Measurements from ENCODE around the gene WNT5A.

Gene WNT5A

GRCh38 chr3:55486857-55487380, at the start of gene WNT5A:
Gene WNT5A (minus strand): TSS chr3:55487306. CDS start chr3:55486985, 321 bp downstream.
- DNase-seq: peak in 1 of 2 donors; percentile 21
- peak within 1 kb of the TSS in 1 of 2 donors; percentile 7 for H3K27ac Mint-ChIP-seq

GRCh38 chr3:55534876-55535275, 47.8 kb upstream of the WNT5A start:
- H3K27ac Mint-ChIP-seq: no peak overlapping the region
- no peaks in the 10 kb centered on the region for H3K27me3 Mint-ChIP-seq
- no peak overlapping the region for H3K4me3 Mint-ChIP-seq
- no peak for DNase-seq
- H3K4me1 Mint-ChIP-seq: no peaks in the 10 kb centered on the region
- ATAC-seq: no peak
- no peaks in the 10 kb centered on the region for H3K9me3 Mint-ChIP-seq

More at GRCh38 chr3:55486857-55487380, at the start of gene WNT5A:
- H3K9me3 Mint-ChIP-seq: no peaks in the 10 kb centered on the region
- H3K4me3 Mint-ChIP-seq: peak within 1 kb of the TSS; percentile 83 to 85
- H3K27me3 Mint-ChIP-seq: peaks cover 96% of the 10 kb centered on the region
- no peak for ATAC-seq
- H3K4me1 Mint-ChIP-seq: peaks cover 72% of the 10 kb centered on the region

- ATAC-seq (no peak), DNase-seq (no peak)
- Mint-ChIP-seq H3K4me1 (no peaks in the 10 kb centered on the region), H3K27ac (peak overlapping the region; percentile 26 to 43), H3K4me3 (no peak overlapping the region), H3K9me3 (no peaks in the 10 kb centered on the region), H3K27me3 (no peaks in the 10 kb centered on the region)
These were observed 45.7 kb upstream of the WNT5A start for GRCh38 chr3:55532806-55533205.

GRCh38 chr3:55531321-55531720, 44.2 kb upstream of the WNT5A start:
- Mint-ChIP-seq H3K4me1 (no peaks in the 10 kb centered on the region), H3K9me3 (no peaks in the 10 kb centered on the region), H3K4me3 (no peak overlapping the region), H3K27me3 (no peaks in the 10 kb centered on the region), H3K27ac (no peak overlapping the region)
- ATAC-seq: no peak
- no peak for DNase-seq

GRCh38 chr3:55527361-55527760, 40.3 kb upstream of the WNT5A start:
- no peak for ATAC-seq
- H3K27me3 Mint-ChIP-seq: no peaks in the 10 kb centered on the region

GRCh38 chr3:55526332-55527030, 39.4 kb upstream of the WNT5A start:
- H3K27ac Mint-ChIP-seq: no peak overlapping the region
- no peaks in the 10 kb centered on the region for H3K9me3 Mint-ChIP-seq
- H3K27me3 Mint-ChIP-seq: no peaks in the 10 kb centered on the region
- no peak for ATAC-seq
- H3K4me3 Mint-ChIP-seq: no peak overlapping the region
- no peak for DNase-seq
- H3K4me1 Mint-ChIP-seq: no peaks in the 10 kb centered on the region

More at GRCh38 chr3:55527361-55527760, 40.3 kb upstream of the WNT5A start:
- no peak for DNase-seq
- no peak overlapping the region for H3K4me3 Mint-ChIP-seq
- H3K27ac Mint-ChIP-seq: peak overlapping the region in 1 of 2 donors; percentile 28
- H3K4me1 Mint-ChIP-seq: no peaks in the 10 kb centered on the region
- H3K9me3 Mint-ChIP-seq: no peaks in the 10 kb centered on the region

- no peak overlapping the region for H3K4me3 Mint-ChIP-seq
- no peaks in the 10 kb centered on the region for H3K4me1 Mint-ChIP-seq
- ATAC-seq: no peak
- no peak overlapping the region for H3K27ac Mint-ChIP-seq
- no peak for DNase-seq
- H3K27me3 Mint-ChIP-seq: no peaks in the 10 kb centered on the region
- no peaks in the 10 kb centered on the region for H3K9me3 Mint-ChIP-seq
These were observed 38.3 kb upstream of the WNT5A start for GRCh38 chr3:55525436-55525835.

GRCh38 chr3:55524565-55525244, 37.6 kb upstream of the WNT5A start:
- Mint-ChIP-seq H3K4me1 (no peaks in the 10 kb centered on the region), H3K27me3 (no peaks in the 10 kb centered on the region), H3K27ac (peak overlapping the region in 1 of 2 donors; percentile 13), H3K4me3 (no peak overlapping the region), H3K9me3 (no peaks in the 10 kb centered on the region)
- ATAC-seq (no peak), DNase-seq (no peak)

- Mint-ChIP-seq H3K27me3 (no peaks in the 10 kb centered on the region), H3K9me3 (no peaks in the 10 kb centered on the region), H3K4me1 (no peaks in the 10 kb centered on the region), H3K27ac (no peak overlapping the region), H3K4me3 (no peak overlapping the region)
- no peak for ATAC-seq
- DNase-seq: no peak
These were observed 36.4 kb upstream of the WNT5A start for GRCh38 chr3:55523471-55523870.

- H3K27ac Mint-ChIP-seq: no peak overlapping the region
- H3K4me1 Mint-ChIP-seq: no peaks in the 10 kb centered on the region
- DNase-seq (no peak), ATAC-seq (no peak)
- H3K9me3 Mint-ChIP-seq: no peaks in the 10 kb centered on the region
- H3K4me3 Mint-ChIP-seq: no peak overlapping the region
- H3K27me3 Mint-ChIP-seq: no peaks in the 10 kb centered on the region
These were observed 34.8 kb upstream of the WNT5A start for GRCh38 chr3:55521738-55522421.

GRCh38 chr3:55521064-55521737, 34.1 kb upstream of the WNT5A start:
- H3K27ac Mint-ChIP-seq: no peak overlapping the region
- ATAC-seq (no peak), DNase-seq (no peak)
- no peaks in the 10 kb centered on the region for H3K9me3 Mint-ChIP-seq
- H3K4me1 Mint-ChIP-seq: no peaks in the 10 kb centered on the region
- no peak overlapping the region for H3K4me3 Mint-ChIP-seq
- H3K27me3 Mint-ChIP-seq: no peaks in the 10 kb centered on the region

GRCh38 chr3:55519019-55519418, 31.9 kb upstream of the WNT5A start:
- no peak for DNase-seq
- no peak for ATAC-seq
- Mint-ChIP-seq H3K4me1 (no peaks in the 10 kb centered on the region), H3K9me3 (no peaks in the 10 kb centered on the region), H3K4me3 (no peak overlapping the region), H3K27me3 (no peaks in the 10 kb centered on the region), H3K27ac (no peak overlapping the region)

- ATAC-seq (no peak), DNase-seq (no peak)
- no peaks in the 10 kb centered on the region for H3K27me3 Mint-ChIP-seq
- H3K27ac Mint-ChIP-seq: no peak overlapping the region
- H3K4me1 Mint-ChIP-seq: no peaks in the 10 kb centered on the region
- no peaks in the 10 kb centered on the region for H3K9me3 Mint-ChIP-seq
- H3K4me3 Mint-ChIP-seq: no peak overlapping the region
These were observed 31.3 kb upstream of the WNT5A start for GRCh38 chr3:55518451-55518850.

GRCh38 chr3:55516392-55517030, 29.4 kb upstream of the WNT5A start:
- Mint-ChIP-seq H3K27me3 (no peaks in the 10 kb centered on the region), H3K4me1 (no peaks in the 10 kb centered on the region), H3K4me3 (no peak overlapping the region), H3K9me3 (no peaks in the 10 kb centered on the region), H3K27ac (no peak overlapping the region)
- ATAC-seq: no peak
- no peak for DNase-seq

Data from stimulated activated naive CD8-positive, alpha-beta T cell treated with anti-CD3 and anti-CD28 coated beads, Interleukin-15, amount 100 ng/mL, for 72 hours (primary cell).